GM21619 (cell line): ENCODE results near the gene KLK1.
"Not testable (repeated sequence)": the region's sequence is repeated elsewhere in the genome, so short reads cannot be mapped to it uniquely, and the experiment has no call there.

Experiments used
- ATAC-seq: cut with Tn5 transposase; IDR thresholded peaks from one replicate; pipeline ENCODE4 v1.9.1; 2021; ENCODE audit not compliant: unreplicated experiment

The KLK1 gene

DNA sequence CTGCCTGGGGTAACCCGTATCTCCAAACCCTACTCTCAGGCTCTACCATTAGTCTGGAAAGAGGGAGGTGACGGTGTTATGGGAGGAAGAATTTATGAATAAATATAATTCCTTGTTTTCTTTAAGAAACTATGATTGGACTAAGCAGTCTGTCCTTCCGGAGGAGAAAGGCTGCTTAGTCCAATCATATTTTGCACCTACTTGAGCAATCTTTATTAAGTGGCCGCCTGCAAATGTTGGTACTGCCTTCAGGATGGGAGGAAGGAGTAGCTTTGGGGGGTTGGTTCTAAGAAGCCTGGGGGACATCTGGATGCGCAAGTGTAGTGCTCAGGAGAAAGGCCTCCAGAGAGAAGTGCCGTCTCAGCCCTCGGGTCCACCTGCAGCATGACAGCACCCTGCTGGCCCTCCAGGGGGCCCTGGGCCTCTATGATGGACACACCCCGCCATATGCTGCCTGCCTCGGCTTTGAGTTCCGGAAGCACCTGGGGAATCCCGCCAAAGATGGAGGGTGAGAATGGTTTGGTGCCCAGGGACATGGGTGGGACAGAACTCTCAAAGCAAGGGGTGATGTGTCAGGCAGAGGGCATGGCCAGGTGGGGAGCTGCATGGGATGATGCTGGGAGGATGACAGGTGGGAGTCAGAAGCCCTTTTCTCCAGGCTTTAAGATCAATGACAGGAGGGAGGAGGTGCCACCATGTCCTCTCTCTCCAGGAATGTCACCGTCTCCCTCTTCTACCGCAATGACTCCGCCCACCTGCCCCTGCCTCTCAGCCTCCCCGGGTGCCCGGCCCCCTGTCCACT, 29.3 kb downstream of the KLK1 start:
- no peak for ATAC-seq

DNA sequence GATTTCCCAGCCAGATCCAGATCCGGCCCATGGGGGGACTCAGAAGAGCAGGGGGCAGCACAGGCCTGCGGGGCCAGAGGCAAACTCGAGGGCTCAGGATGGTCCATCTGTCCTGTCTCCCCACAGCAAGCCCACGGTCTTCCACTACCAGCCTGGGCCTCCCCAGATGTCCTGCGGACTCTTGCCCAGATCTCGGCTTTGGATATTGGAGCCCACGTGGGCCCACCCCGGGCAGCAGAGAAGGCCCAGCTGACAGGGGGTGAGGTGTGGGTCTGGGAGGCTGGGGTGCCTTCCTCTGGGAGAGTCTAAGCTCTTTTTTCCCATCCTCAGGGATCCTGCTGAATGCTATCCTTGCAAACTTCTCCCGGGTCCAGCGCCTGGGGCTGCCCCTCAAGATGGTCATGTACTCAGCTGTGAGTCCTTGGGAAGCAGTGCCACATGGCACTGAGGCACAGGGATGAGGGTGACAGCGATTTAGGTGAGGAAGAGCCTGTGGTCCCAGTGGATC, 30.0 kb downstream of the KLK1 start:
- ATAC-seq, result no peak

DNA sequence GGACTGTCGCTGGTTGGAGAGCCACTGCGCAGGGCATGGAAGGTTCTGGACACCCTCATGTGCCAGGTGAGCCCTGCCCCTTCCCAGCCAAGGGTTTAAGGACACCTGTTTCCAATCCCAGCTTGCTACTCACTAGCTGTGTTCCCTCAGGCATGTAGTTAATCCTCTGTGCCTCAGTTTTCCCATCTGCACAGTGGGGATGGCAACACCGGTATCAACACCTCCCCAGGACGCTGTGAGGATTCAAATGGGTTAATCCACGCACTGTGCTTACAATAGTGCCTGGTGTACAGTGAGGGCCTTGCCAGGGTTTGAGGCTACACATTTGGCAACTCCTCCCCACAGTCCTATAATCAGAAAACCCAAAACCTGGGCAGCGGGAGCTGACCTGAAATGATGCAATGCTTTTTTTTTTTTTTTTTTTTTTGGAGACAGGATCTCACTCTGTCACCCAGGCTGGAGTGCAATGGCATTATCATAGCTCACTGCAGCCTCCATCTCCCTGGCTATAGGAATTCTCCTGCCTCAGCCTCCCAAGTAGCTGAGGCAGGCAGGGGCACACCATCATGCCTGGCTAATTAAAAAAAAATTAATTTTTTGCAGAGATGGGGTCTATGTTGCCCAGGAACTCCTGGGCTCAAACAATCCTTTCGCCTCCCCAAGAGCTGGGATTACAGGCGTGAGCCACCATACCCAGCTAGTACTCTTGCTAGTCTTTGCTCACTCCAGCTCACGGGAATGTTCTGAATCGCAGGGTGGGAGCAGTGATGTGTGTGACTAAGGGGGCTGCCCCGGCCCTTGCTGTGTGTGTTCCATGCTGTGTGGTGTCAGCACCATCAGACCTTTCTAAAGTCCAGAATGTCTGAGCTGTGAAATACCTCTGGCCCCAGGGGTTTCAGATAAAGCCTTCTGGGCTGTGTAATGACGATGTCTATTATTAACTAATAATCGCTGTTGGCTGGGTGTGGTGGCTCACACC, 31.0 kb downstream of the KLK1 start:
- no peak for ATAC-seq

DNA sequence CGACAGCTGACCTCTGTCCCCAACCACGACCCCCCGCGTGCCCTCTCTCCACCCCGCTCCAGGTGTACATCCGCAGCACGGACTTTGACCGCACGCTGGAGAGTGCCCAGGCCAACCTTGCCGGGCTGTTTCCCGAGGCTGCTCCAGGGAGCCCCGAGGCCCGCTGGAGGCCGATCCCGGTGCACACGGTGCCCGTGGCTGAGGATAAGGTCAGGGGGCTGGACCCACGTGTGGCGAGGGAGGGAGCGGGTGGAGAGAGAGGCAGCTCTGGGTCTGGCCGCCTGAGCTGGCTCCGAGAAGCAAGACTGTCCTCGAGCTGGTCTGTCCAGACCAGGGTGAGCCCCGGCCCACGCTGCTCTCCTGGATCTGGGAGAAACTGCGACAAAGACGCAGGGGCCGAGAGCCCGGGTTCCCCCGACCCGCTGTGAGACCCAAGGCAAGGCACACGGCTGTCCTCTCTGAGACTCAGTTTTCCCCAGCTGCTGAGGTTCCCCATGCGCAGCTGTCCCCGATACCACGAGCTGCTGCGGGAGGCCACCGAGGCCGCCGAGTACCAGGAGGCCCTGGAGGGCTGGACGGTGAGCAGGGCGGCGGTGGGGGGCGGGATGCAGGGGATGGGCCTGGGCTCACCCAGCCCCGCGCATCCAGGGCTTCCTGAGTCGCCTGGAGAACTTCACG, 31.9 kb downstream of the KLK1 start:
- ATAC-seq, result no peak

DNA sequence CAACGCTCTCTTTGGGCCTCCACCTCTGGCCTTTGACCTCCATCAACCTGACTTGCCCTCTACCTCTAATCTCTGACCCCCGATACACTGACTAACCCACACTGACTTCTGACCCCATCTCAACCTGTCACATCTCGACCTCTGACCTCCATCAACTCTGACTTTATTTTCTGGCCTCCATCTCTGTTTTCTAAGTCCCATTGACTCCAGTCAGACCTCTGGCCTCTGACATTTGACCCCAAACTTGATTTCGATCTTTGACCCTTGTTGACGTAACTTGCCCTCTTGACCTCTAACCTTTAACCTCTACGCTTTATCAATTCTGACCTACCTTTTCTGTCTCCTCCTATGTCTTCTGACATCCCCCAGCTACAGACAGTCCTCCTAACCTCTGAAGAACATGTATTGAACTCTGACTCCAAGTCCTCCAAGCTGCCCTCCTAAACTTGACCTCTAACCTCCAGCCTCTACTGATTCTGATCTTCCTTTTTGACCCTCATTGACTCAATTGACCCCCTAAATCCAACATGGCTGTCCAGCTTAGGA, 32.6 kb downstream of the KLK1 start:
- ATAC-seq, result no peak

DNA sequence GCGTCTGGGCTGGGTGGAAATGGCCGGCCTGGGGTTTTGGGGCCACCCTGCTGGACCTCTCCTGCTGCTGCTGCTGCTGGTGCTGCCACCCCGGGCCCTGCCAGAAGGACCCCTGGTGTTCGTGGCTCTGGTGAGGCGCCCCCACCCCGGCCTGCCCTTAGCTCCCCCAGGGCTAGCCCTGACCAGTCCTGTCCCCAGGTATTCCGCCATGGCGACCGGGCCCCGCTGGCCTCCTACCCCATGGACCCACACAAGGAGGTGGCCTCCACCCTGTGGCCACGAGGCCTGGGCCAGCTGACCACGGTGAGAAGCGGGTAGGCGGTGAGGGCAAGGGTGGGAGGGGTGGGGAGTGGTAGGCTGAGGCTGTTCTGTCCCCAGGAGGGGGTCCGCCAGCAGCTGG, 33.2 kb downstream of the KLK1 start, which contains the start of gene ACP4:
TSS of gene ACP4 (plus strand) at position 20 of the 400 bp plus-strand sequence. CDS start at position 20, 0 bp downstream.
- ATAC-seq, result no peak

DNA sequence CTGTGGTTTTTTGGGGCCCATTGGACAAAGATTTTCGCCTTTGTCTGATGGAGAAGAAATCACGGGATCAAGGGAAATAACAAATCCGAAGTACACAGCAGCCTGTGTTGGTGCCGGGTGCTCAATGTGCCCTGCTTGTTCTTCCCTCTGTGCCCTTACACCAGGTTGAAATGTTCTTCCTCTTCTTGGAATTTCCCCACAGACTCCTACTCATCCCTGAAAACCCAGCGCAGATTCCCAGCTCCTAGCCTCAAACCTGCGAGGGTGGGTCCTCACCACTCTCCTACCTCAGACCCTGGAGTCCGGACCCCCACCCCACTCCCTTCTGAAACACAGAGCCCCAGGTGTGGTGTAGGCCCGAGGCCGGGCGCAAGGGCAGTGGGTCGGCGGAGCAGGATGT, 38.3 kb downstream of the KLK1 start:
- no peak for ATAC-seq

DNA sequence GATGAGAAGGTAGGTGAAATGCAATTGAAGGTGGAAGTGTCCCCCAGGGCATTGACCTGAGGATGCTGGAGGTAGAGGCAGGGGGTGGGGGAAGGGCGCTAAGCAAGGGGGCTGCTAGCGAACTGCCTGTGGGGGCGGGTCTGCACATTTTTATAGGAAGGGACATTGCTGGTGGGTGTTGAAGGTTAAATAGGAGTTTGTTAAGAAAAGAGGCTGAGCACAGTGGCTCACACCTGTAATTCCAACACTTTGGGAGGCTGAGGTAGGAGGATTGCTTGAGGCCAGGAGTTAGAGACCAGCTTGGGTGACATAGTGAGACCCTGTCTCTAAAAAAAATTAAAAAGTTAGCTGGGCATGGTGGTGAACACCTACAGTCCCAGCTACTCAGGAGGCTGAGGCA, 38.9 kb downstream of the KLK1 start:
- no peak for ATAC-seq

DNA sequence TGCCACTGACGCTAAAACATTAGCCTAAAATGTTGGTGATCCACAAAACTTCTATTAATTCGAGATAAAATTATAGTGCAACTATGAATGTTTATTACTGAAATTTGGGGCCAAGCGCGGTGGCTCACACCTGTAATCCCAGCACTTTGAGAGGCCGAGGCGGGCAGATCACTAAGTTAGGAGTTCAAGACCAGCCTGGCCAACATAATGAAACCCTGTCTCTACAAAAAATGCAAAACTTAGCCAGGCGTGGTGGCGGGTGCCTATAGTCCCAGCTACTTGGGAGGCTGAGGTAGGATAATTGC, 39.8 kb downstream of the KLK1 start:
- not testable (repeated sequence) for ATAC-seq

DNA sequence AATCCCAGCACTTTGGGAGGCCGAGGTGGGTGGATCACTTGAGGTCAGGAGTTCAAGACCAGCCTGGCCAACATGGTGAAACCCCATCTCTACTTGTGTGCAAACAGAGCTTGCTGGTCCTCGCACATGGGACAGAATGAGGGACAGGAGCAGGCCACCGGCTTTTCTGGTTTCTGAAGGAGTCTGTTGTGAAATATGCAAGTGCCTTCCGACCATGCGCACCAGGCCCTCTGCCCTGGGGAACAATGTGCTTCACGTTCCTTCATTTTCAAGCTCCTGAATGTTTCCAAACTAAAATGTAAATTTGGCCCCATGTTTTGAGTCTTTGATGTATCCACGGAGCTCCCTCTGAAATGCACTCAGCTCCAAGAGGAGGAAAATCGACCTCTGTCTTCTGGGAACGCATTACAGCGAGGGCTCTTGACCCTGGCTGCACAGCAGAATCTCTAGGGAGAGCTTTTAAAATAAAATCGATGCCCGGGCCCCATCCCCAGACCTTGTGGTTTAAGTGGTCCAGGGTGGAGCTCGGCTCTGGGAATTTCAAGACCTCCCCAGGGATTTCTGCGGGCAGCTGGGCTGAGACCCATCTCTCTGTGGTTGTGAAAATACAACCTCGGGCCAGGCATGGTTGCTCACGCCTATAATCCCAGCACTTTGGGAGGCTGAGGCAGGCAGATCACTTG, 42.7 kb downstream of the KLK1 start:
- no peak for ATAC-seq

DNA sequence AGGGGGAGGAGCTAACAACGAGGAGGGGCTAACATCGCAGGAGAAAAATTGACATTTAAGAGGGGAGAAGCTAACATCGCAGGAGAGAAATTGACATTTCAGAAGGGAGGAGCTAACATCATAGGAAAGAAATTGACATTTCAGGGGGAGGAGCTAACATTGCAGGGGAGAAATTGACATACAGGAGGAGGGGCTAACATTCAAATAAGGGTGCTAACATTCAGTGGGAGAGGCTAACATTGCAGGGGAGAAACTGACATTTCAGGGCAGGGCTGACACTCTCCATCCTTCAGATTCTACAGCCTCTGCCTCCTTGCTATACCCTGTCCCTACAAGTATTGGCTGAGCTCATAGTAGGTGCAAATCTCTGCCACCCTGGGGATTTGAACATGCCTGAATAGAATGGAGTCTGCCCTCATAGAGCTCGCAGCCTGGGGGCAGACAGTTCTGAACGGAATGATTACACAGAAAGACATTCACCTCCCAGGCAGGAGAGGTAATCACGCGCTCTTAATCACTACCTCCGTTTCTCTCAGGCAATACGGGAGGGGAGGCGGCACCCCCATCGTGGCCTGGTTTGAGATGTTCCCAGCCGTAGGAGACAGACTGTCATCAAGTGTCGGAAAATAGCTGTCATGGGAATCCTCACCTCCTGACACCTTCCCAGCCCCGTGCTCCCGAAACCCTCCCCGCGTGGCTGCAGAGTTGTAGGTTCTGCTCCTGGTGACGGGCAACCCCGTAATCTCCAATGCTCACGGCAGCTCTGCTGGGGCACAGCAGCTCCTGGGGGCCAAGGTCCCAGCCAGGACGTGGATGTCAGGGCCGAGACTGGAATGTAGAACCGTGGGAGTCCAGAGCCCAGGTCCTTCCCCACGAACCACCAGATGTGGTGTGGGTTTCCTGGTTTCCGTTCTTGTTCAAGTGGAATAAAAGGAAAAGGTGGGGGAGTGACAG, 43.8 kb downstream of the KLK1 start:
- no peak for ATAC-seq

DNA sequence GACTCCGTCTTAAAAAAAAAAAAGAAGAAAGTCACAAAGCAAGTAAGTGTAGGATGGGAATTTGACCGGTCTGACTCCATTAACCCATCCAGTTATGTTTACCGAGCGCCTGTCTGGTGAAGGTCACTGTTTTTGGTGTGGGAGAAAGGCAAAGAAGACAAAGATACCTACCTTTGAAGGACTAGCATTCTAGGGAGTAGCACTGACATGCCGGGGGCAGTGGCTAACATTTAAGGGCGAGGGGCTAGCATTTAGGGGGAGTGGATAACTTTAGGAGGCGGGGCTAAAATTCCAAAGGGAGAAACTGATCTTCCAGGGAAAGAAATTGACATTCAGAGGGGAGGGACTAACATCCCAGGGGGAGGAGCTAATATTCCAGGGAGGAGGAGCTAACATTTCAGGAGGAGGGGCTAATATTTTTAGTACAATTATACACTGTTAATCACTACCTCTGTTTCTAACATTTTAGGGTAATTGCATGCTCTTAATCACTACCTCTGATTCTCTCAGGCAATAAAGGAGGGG, 44.6 kb downstream of the KLK1 start:
- no peak for ATAC-seq

DNA sequence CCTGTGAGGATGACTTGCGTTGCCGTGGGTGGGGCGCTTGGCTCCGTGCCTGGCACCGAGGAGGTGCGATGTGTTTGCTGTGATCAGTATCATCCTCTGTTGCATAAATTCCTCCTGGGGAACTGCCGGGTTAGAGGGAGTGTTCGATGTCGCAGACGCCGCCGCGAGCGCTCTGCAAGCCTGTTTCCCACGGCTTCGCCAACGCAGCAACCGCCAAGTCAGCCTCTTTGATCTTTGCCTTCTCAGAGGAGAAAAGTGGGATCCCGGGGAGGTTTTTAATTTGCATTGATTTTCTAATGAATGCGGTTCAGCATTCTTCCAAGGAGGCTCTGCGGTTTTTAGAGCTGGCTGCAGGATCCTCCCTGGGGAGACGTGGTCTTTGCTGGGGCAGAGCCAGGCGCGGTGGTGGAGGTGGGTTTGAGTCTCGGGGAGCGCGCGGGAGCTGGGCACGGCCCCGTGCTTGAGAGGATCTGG, 45.7 kb downstream of the KLK1 start:
- ATAC-seq, result no peak

DNA sequence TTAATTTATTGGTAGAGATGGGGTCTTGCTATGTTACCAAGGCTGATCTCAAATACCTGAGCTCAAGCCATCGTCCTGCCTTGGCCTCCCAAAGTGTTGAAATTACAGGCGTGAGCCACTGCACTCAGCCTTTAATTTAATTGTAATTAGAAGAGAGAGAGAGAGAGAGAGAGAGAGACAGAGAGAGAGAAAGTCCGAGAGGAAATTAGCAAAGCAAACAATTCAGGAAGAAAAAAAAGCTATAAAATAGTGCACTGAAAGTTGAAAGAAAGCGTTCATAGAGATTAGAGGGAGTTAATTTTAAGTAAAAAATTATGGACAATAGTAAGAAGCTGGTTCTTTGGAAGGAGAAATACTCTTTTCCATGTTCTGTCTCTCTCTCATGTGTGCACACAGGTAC, 46.3 kb downstream of the KLK1 start:
- no peak for ATAC-seq

DNA sequence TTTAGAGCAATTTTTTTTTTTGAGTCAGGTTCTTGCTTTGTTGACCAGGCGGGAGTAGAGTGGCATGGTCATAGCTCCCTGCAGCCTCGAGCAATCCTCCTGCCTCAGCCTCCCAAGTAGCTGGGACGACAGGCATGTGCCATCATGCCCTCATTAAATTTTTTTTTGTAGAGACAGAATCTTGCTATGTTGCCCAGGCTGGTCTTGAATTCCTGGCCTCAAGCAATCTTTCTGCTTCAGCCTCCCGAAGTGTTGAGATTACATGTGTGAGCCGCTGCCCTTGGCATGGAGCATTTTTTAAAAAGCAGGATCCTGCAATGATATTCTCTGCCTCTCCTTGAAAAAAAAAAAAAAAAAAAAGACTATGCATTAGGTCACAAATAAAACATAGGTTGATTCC, 47.5 kb downstream of the KLK1 start:
- ATAC-seq, result no peak

DNA sequence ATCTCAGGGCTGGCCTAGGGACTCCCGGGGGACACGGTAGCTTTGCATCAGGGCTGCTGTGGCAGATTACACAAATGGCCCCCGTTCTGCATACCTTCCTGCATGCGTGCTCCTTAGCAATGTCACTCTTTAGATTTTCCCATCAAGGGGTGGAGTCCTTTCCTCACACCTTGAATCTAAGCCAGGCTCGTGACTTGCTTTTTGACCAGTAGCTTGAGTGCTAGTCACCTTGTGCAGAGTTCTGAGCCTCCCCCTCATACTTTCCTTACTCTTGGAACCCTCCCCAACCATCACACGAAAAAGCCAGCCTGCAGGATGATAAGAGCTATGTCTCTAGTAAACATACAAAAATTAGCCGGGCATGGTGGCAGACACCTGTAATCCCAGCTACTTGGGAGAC, 50.1 kb downstream of the KLK1 start:
- ATAC-seq, result not testable (repeated sequence)

DNA sequence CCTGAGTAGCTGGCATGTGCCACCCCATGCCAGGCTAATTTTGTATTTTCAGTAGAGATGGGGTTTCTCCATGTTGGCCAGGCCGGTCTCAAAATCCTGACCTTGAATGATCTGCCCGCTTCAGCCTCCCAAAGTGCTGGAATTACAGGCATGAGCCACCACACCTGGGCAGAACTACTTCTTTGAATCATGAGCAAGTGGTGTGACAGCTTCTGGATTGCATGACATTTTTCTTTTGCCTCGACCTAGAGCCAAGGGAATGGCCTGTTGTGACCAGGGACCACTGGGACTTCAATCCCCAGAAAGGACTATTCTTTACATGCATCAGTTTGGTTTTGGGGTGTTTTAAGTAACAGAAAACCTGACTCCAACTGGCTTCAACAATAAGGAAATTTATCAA, 50.7 kb downstream of the KLK1 start:
- not testable (repeated sequence) for ATAC-seq

DNA sequence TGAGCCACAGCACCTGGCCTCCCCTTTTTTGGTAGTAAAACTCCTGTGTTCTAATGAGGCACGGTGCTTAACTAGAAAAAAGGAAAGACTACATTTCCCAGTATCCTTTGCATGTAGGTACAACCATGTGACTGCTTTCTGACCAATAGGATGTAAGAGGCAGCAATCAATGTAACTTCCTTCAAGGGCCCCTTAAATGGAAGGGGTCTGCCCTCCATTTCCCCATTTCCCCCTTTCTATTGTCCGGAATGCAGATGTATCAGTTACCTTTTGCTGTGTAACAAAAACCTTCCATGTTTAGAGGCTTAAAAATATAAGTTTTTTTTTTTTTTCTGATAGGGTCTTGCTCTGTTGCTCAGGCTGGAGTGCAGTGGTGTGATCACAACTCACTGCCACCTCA, 51.1 kb downstream of the KLK1 start:
- no peak for ATAC-seq

DNA sequence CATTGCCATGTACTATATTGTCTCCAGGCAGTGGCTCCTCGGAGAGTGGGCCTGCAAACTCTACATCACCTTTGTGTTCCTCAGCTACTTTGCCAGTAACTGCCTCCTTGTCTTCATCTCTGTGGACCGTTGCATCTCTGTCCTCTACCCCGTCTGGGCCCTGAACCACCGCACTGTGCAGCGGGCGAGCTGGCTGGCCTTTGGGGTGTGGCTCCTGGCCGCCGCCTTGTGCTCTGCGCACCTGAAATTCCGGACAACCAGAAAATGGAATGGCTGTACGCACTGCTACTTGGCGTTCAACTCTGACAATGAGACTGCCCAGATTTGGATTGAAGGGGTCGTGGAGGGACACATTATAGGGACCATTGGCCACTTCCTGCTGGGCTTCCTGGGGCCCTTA, 52.7 kb downstream of the KLK1 start:
- ATAC-seq, result no peak
